K562 (cell line): Measurements from ENCODE around the gene TMEM243. TPM values are rescaled to one million over a fixed set of nuclear protein-coding genes. Genes with fewer than 3 reads are reported as not detected.
A peak's percentile ranks its signal among the peaks of the same experiment; 100 is the strongest.

Experiments used
- ATF3 ChIP-seq, 2 experiments: fragments of 450-650 bp in 1 of 2; sonication (generic) in 1 of 2; formaldehyde crosslinking in 1 of 2; IDR thresholded peaks in 1 of 2; conservative IDR thresholded peaks in 1 of 2; 2 replicates each; pipeline versions ENCODE4 v1.6.1 to v1.8.1; 2016 to 2023; ENCODE audit warnings: mild to moderate bottlenecking in 2 of 2, moderate library complexity in 2 of 2, inconsistent platforms in 1 of 2, missing genetic modification reagents in 1 of 2
- ATF6 ChIP-seq: sonication (generic); formaldehyde crosslinking; IDR thresholded peaks from 2 replicates; pipeline ENCODE4 v1.4.0; 2020; ENCODE audit warnings: mild to moderate bottlenecking, missing genetic modification reagents
- CBFB ChIP-seq: sonication (generic); formaldehyde crosslinking; IDR thresholded peaks from 2 replicates; pipeline ENCODE4 v1.4.0; 2020; ENCODE audit warnings: mild to moderate bottlenecking, missing genetic modification reagents
- ETV5 ChIP-seq: sonication (generic); formaldehyde crosslinking; IDR thresholded peaks from 2 replicates; pipeline ENCODE4 v1.4.0; 2020; ENCODE audit warnings: low read depth, mild to moderate bottlenecking, missing genetic modification reagents
- IRF1 ChIP-seq: sonication (generic); formaldehyde crosslinking; IDR thresholded peaks from 2 replicates; pipeline ENCODE4 v1.8.0; 2022; ENCODE audit warnings: missing genetic modification reagents, mild to moderate bottlenecking, borderline replicate concordance
- LCOR ChIP-seq: sonication (generic); formaldehyde crosslinking; IDR thresholded peaks from 2 replicates; pipeline ENCODE4 v1.8.0; 2022; ENCODE audit warnings: mild to moderate bottlenecking, missing genetic modification reagents
- MTA3 ChIP-seq: fragments of 450-650 bp; formaldehyde crosslinking; IDR thresholded peaks from 2 replicates; pipeline ENCODE4 v1.6.1; 2017; ENCODE audit warnings: mild to moderate bottlenecking, borderline replicate concordance
- NFXL1 ChIP-seq: fragments of 450-650 bp; formaldehyde crosslinking; IDR thresholded peaks from 2 replicates; pipeline ENCODE4 v1.4.0; 2021; ENCODE audit warnings: mild to moderate bottlenecking
- PHF21A ChIP-seq: fragments of 450-650 bp; IDR thresholded peaks from 2 replicates; pipeline ENCODE4 v1.6.1; 2017; ENCODE audit warnings: low read depth, borderline replicate concordance
- POLR2H ChIP-seq: IDR thresholded peaks from 2 replicates; pipeline ENCODE4 v1.6.1; 2016; ENCODE audit warnings: missing genetic modification characterization, low read depth, mild to moderate bottlenecking, control low read depth, missing compliant biosample characterization, moderate library complexity
- RERE ChIP-seq: sonication (generic); formaldehyde crosslinking; IDR thresholded peaks from 2 replicates; pipeline ENCODE4 v1.8.0; 2023; ENCODE audit warnings: missing genetic modification reagents, mild to moderate bottlenecking, borderline replicate concordance
- TEAD2 ChIP-seq: fragments of 450-650 bp; IDR thresholded peaks from 2 replicates; pipeline ENCODE4 v1.6.1; 2016; ENCODE audit warnings: missing genetic modification characterization, control low read depth, missing compliant biosample characterization
- ZNF740 ChIP-seq, 3 experiments: fragments of 200-800 bp in 1 of 3; sonication (Bioruptor generic) in 1 of 3; sonication (generic) in 1 of 3; formaldehyde crosslinking in 1 of 3; IDR thresholded peaks; 2 replicates each; pipeline versions ENCODE4 v1.6.1 to v1.8.0; 2016 to 2022; ENCODE audit warnings: mild to moderate bottlenecking in 2 of 3, missing compliant biosample characterization in 2 of 3, missing genetic modification characterization in 2 of 3, missing genetic modification reagents in 1 of 3
- polyA plus RNA-seq, 8 experiments: library from polyadenylated mRNA; depleted of rRNA in 4 of 8; stranded (reverse) in 5 of 8; unstranded in 3 of 8; fragments of >200 nt; fragmentation: Nextera tagmentation in 2 of 8; fragmentation: Illumina TruSeq in 1 of 8; extraction: Ambion mirVana in 2 of 8; extraction: Trizol in 1 of 8; gene quantifications; 2 replicates each; pipeline versions ENCODE4 v1.2.1 to v1.2.3, GENCODE V29; 2011 to 2014; ENCODE audit warnings: inconsistent platforms in 1 of 8, missing spikeins in 1 of 8
- total RNA-seq, 7 experiments: library from RNA; depleted of rRNA in 6 of 7; stranded (reverse); fragments of >200 nt in 6 of 7; fragmentation: Illumina TruSeq in 2 of 7; extraction: Trizol in 2 of 7; gene quantifications; 2 replicates each; pipeline versions ENCODE4 v1.2.1 to v1.2.3, GENCODE V29; 2011 to 2021; ENCODE audit warnings: low replicate concordance in 1 of 7

TMEM243 gene
- total and polyA plus RNA-seq, 9 of the 15 experiments (the other 6 are each of a cell fraction or from before 2014, with no cell fraction given): 3.9 to 8.6 (median 6.1) TPM

GRCh38 chr7:87218796-87219544 lies 562 bp downstream of the TMEM243 start (continued):
- 0 out of 2 replicates have a peak, but pooled peaks have one; percentile 68 for TF ChIP-seq ATF6
- TF ChIP-seq MTA3: peak; percentile 46; the same call in 1 of the 2 replicates
- TF ChIP-seq LCOR (CRISPR knock-in tag): no peak
- no peak for TF ChIP-seq ATF3 (IDR thresholded peaks at IDR 0.05)
- TF ChIP-seq ATF3 (CRISPR knock-in tag; conservative IDR thresholded peaks at IDR 0.05): no peak
- no peak for TF ChIP-seq IRF1
- TF ChIP-seq CBFB: 0 out of 2 replicates have a peak, but pooled peaks have one; percentile 18
- TF ChIP-seq ETV5 (CRISPR knock-in tag): 0 out of 2 replicates have a peak, but pooled peaks have one; percentile 35
- TF ChIP-seq TEAD2 (tag): no peak
- TF ChIP-seq RERE: no peak
- no peak for TF ChIP-seq NFXL1 (CRISPR knock-in tag)
- TF ChIP-seq PHF21A: no peak
- TF ChIP-seq POLR2H: no peak
- 0 out of 2 replicates have a peak, but pooled peaks have one; percentile 29 for TF ChIP-seq ZNF740 (CRISPR knock-in tag; IDR thresholded peaks at IDR 0.05)
- TF ChIP-seq ZNF740 (tag; IDR thresholded peaks at IDR 0.05): peak in 1 of 2 experiments; percentile 67; a peak in 1 of 4 replicates
